K562 (cell line): Measurements from ENCODE around the gene LIG3. TPM values are rescaled to one million over a fixed set of nuclear protein-coding genes. Genes with fewer than 3 reads are reported as not detected.
A peak's percentile ranks its signal among the peaks of the same experiment; 100 is the strongest.

Experiments used
- CHAMP1 ChIP-seq: fragments of 450-650 bp; IDR thresholded peaks from 2 replicates; pipeline ENCODE4 v1.6.1; 2016; ENCODE audit warnings: mild to moderate bottlenecking
- DPF2 ChIP-seq: fragments of 450-650 bp; IDR thresholded peaks from 2 replicates; pipeline ENCODE4 v1.6.1; 2016
- MTA1 ChIP-seq: fragments of 450-650 bp; IDR thresholded peaks from 2 replicates; pipeline ENCODE4 v1.6.1; 2017; ENCODE audit warnings: borderline replicate concordance
- NCOR1 ChIP-seq: fragments of 450-650 bp; IDR thresholded peaks from 2 replicates; pipeline ENCODE4 v1.6.1; 2016; ENCODE audit warnings: mild to moderate bottlenecking, moderate library complexity
- NFE2L1 ChIP-seq: fragments of 450-650 bp; IDR thresholded peaks from 2 replicates; pipeline ENCODE4 v1.6.1; 2016; ENCODE audit warnings: missing genetic modification characterization, low read depth, mild to moderate bottlenecking, missing compliant biosample characterization, moderate library complexity, borderline replicate concordance
- NKRF ChIP-seq: fragments of 450-650 bp; IDR thresholded peaks from 2 replicates; pipeline ENCODE4 v1.6.1; 2016; ENCODE audit warnings: borderline replicate concordance
- SRF ChIP-seq, 2 experiments: fragments of 250-450, 450-650 bp in 1 of 2; sonication (Bioruptor Pico) in 1 of 2; sonication (generic) in 1 of 2; formaldehyde crosslinking; IDR thresholded peaks; 2 replicates each; pipeline versions ENCODE4 v1.5.0 to v1.5.1; 2020 to 2022; ENCODE audit warnings: mild to moderate bottlenecking in 1 of 2, missing genetic modification reagents in 1 of 2
- TEAD1 ChIP-seq, 2 experiments: fragments of 450-650 bp in 1 of 2; sonication (generic) in 1 of 2; formaldehyde crosslinking; IDR thresholded peaks; 2 replicates each; pipeline versions ENCODE4 v1.4.0 to v1.8.0; 2020 to 2022; ENCODE audit warnings: mild to moderate bottlenecking in 2 of 2, missing genetic modification reagents in 1 of 2
- XRCC5 ChIP-seq: fragments of 200-400 bp; formaldehyde crosslinking; IDR thresholded peaks from 2 replicates; pipeline ENCODE4 v1.6.1; 2017; ENCODE audit warnings: low read depth, mild to moderate bottlenecking, low read length
- ZEB2 ChIP-seq: fragments of 450-650 bp; IDR thresholded peaks from 2 replicates; pipeline ENCODE4 v1.6.1; 2016
- ZNF174 ChIP-seq: fragments of 250-450 bp; sonication (Bioruptor Pico); IDR thresholded peaks from 2 replicates; pipeline ENCODE4 v1.4.0; 2020; ENCODE audit warnings: mild to moderate bottlenecking
- ZNF24 ChIP-seq: fragments of 450-650 bp; IDR thresholded peaks from 2 replicates; pipeline ENCODE4 v1.6.1; 2016
- ZNF41 ChIP-seq: fragments of 250-450 bp; sonication (Bioruptor Pico); conservative IDR thresholded peaks from 2 replicates; pipeline ENCODE4 v1.4.0; 2020; ENCODE audit warnings: mild to moderate bottlenecking
- ZNF436 ChIP-seq: fragments of 250-450, 450-650 bp; sonication (Bioruptor Pico); formaldehyde crosslinking; IDR thresholded peaks from 2 replicates; pipeline ENCODE4 v1.7.0; 2020; ENCODE audit warnings: mild to moderate bottlenecking
- ZNF511 ChIP-seq: sonication (generic); formaldehyde crosslinking; IDR thresholded peaks from 2 replicates; pipeline ENCODE4 v1.8.0; 2022; ENCODE audit warnings: mild to moderate bottlenecking, missing genetic modification reagents
- ZNF668 ChIP-seq: fragments of 250-450 bp; sonication (Bioruptor Pico); IDR thresholded peaks from 2 replicates; pipeline ENCODE4 v1.8.0; 2022; ENCODE audit warnings: mild to moderate bottlenecking, inconsistent platforms
- ZSCAN32 ChIP-seq: fragments of 450-650 bp; formaldehyde crosslinking; IDR thresholded peaks from 2 replicates; pipeline ENCODE4 v1.4.0; 2020; ENCODE audit warnings: mild to moderate bottlenecking, moderate library complexity
- polyA plus RNA-seq, 8 experiments: library from polyadenylated mRNA; depleted of rRNA in 4 of 8; stranded (reverse) in 5 of 8; unstranded in 3 of 8; fragments of >200 nt; fragmentation: Nextera tagmentation in 2 of 8; fragmentation: Illumina TruSeq in 1 of 8; extraction: Ambion mirVana in 2 of 8; extraction: Trizol in 1 of 8; gene quantifications; 2 replicates each; pipeline versions ENCODE4 v1.2.1 to v1.2.3, GENCODE V29; 2011 to 2014; ENCODE audit warnings: inconsistent platforms in 1 of 8, missing spikeins in 1 of 8
- total RNA-seq, 7 experiments: library from RNA; depleted of rRNA in 6 of 7; stranded (reverse); fragments of >200 nt in 6 of 7; fragmentation: Illumina TruSeq in 2 of 7; extraction: Trizol in 2 of 7; gene quantifications; 2 replicates each; pipeline versions ENCODE4 v1.2.1 to v1.2.3, GENCODE V29; 2011 to 2021; ENCODE audit warnings: low replicate concordance in 1 of 7
- TF ChIP-seq, protein P1 (sequence below): fragments of 450-650 bp; formaldehyde crosslinking; IDR thresholded peaks from 2 replicates; pipeline ENCODE4 v1.4.0; 2020; ENCODE audit warnings: mild to moderate bottlenecking
- TF ChIP-seq, protein P2 (sequence below): fragments of 450-650 bp; IDR thresholded peaks from 2 replicates; pipeline ENCODE4 v1.6.1; 2016; ENCODE audit warnings: antibody characterized with exemption

The LIG3 gene
- total and polyA plus RNA-seq, 9 of the 15 experiments (the other 6 are each of a cell fraction or from before 2014, with no cell fraction given), result 7.6 to 75.0 (median 43.0) TPM

GRCh38 chr17:34980681-34981537 lies 597 bp downstream of the LIG3 start (continued):
- TF ChIP-seq SRF (CRISPR knock-in tag; IDR thresholded peaks at IDR 0.05), result peak in 1 of 2 experiments; percentile 58; a peak in 1 of 4 replicates
- no peak for TF ChIP-seq ZSCAN32
- TF ChIP-seq TEAD1 (CRISPR knock-in tag; IDR thresholded peaks at IDR 0.05), result 0 out of 4 replicates have a peak, but pooled peaks of 1 of the 2 experiments have one; percentile 36
- TF ChIP-seq ZNF24, result no peak
- TF ChIP-seq CHAMP1, result no peak
- TF ChIP-seq ZNF668, result no peak
- 0 out of 2 replicates have a peak, but pooled peaks have one; percentile 43 for TF ChIP-seq XRCC5
- TF ChIP-seq NCOR1, result no peak
- no peak for TF ChIP-seq DPF2
- TF ChIP-seq ZNF511 (CRISPR knock-in tag), result 0 out of 2 replicates have a peak, but pooled peaks have one; percentile 35
- TF ChIP-seq, protein P1, sequence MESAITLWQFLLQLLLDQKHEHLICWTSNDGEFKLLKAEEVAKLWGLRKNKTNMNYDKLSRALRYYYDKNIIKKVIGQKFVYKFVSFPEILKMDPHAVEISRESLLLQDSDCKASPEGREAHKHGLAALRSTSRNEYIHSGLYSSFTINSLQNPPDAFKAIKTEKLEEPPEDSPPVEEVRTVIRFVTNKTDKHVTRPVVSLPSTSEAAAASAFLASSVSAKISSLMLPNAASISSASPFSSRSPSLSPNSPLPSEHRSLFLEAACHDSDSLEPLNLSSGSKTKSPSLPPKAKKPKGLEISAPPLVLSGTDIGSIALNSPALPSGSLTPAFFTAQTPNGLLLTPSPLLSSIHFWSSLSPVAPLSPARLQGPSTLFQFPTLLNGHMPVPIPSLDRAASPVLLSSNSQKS, result no peak
- no peak for TF ChIP-seq ZNF174 (CRISPR knock-in tag)
- TF ChIP-seq ZEB2, result no peak
- no peak; the same call in 1 of the 2 replicates for TF ChIP-seq MTA1
- no peak for TF ChIP-seq ZNF436
- no peak for TF ChIP-seq NFE2L1 (tag)
- TF ChIP-seq, protein P2, sequence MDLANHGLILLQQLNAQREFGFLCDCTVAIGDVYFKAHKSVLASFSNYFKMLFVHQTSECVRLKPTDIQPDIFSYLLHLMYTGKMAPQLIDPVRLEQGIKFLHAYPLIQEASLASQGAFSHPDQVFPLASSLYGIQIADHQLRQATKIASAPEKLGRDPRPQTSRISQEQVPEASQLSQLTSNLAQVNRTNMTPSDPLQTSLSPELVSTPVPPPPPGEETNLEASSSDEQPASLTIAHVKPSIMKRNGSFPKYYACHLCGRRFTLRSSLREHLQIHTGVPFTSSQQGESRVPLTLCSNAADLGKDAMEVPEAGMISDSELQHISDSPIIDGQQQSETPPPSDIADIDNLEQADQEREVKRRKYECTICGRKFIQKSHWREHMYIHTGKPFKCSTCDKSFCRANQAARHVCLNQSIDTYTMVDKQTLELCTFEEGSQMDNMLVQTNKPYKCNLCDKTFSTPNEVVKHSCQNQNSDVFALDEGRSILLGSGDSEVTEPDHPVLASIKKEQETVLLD, result no peak
- TF ChIP-seq NKRF, result peak; percentile 52; the same call in 1 of the 2 replicates
- no peak for TF ChIP-seq ZNF41 (CRISPR knock-in tag)
